ENCODE results near the gene PARP9.

Gene PARP9

DNA sequence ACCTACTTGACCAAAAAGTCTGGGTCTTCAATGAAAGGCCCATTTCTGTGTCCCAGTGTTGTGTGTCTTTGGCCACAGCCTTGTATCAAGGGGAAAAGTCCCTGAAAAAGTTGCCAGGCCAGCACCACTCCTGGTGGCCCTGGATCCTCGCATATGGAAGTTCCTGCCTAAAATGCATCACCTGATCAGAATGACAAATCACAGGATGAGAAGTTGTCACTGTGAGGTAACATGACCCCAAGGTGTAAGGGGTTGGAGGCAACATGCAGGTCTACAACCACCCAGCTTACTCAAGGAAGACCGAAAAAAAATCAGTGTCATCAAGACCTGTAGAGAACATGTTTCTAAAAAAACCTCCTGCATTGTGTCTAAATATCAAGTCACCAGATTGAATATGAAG, 39.0 kb upstream of the PARP9 start:
- Mint-ChIP-seq H3K36me3 (ENCODE audit: low read depth) (no peaks in the 10 kb centered on the region), H3K4me3 (no peak overlapping the region), H3K27ac (no peak overlapping the region), H3K4me1 (peaks cover 4% of the 10 kb centered on the region), H3K9me3 (no peaks in the 10 kb centered on the region), H3K27me3 (ENCODE audit: low read depth, poor library complexity) (peaks cover 14% of the 10 kb centered on the region)
- no peak for TF ChIP-seq CTCF (IDR thresholded peaks at IDR 0.05)
- DNase-seq: no peak

GRCh38 chr3:122602011-122602710, 38.1 kb upstream of the PARP9 start:
- no peak for TF ChIP-seq CTCF (IDR thresholded peaks at IDR 0.05)
- DNase-seq: no peak
- Mint-ChIP-seq H3K27me3 (ENCODE audit: low read depth, poor library complexity) (peaks cover 9% of the 10 kb centered on the region), H3K4me1 (peaks cover 4% of the 10 kb centered on the region), H3K9me3 (no peaks in the 10 kb centered on the region), H3K36me3 (ENCODE audit: low read depth) (no peaks in the 10 kb centered on the region), H3K27ac (no peak overlapping the region), H3K4me3 (no peak overlapping the region)

DNA sequence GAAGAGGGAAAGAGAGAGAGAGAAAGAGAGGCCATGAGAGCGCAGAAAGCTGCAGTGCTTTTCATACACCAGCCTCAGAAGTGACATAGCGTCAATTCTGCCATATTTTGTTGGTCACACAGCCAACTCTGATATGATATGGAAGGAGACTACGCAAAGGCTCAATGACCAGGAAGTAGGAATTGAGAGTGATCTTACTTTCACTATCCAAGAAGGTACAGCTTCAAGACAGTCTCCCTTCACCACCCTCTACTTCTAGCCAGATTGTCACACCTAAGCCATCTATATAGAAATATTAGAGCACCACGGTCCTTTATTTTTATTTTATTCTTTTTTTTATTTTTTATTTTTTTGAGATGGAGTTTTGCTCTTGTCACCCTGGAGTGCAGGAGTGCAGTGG, 34.5 kb upstream of the PARP9 start:
- no peaks in the 10 kb centered on the region for H3K36me3 Mint-ChIP-seq (ENCODE audit: low read depth)

GRCh38 chr3:122598151-122598550, 34.1 kb upstream of the PARP9 start:
- Mint-ChIP-seq H3K9me3 (no peaks in the 10 kb centered on the region), H3K4me3 (no peak overlapping the region)

More for the DNA sequence above, 34.5 kb upstream of the PARP9 start:
- H3K27me3 Mint-ChIP-seq (ENCODE audit: low read depth, poor library complexity): peaks cover 9% of the 10 kb centered on the region
- no peak for DNase-seq
- no peak overlapping the region for H3K27ac Mint-ChIP-seq
- TF ChIP-seq CTCF (IDR thresholded peaks at IDR 0.05): no peak
- H3K4me3 Mint-ChIP-seq: no peak overlapping the region
- H3K9me3 Mint-ChIP-seq: no peaks in the 10 kb centered on the region
- H3K4me1 Mint-ChIP-seq: no peaks in the 10 kb centered on the region

DNA sequence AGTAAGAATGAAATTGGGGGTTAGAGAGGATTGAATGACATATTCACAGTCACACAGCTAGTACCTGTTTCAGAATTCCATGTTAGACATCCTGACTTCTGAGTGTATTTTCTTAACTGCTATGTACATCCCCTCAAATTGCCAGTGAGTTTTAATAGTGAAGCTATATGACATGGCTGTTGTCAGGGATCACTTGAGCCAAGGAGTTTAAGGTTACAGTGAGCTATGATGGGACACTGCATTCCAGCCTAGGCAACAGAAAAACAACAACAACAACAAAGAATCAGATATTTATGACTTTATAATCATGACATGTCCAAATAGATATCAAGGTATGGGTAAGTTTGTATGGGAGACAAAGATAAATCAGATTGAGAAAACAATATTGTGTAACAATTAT, 29.9 kb upstream of the PARP9 start:
- no peak overlapping the region for H3K27ac Mint-ChIP-seq
- H3K36me3 Mint-ChIP-seq (ENCODE audit: low read depth): no peaks in the 10 kb centered on the region
- no peaks in the 10 kb centered on the region for H3K4me1 Mint-ChIP-seq
- no peak overlapping the region for H3K4me3 Mint-ChIP-seq
- no peak for TF ChIP-seq CTCF (IDR thresholded peaks at IDR 0.05)
- DNase-seq: no peak
- peaks cover 6% of the 10 kb centered on the region for H3K27me3 Mint-ChIP-seq (ENCODE audit: low read depth, poor library complexity)
- no peaks in the 10 kb centered on the region for H3K9me3 Mint-ChIP-seq

More at GRCh38 chr3:122598151-122598550, 34.1 kb upstream of the PARP9 start:
- H3K27me3 Mint-ChIP-seq (ENCODE audit: low read depth, poor library complexity): peaks cover 9% of the 10 kb centered on the region
- no peaks in the 10 kb centered on the region for H3K36me3 Mint-ChIP-seq (ENCODE audit: low read depth)
- H3K4me1 Mint-ChIP-seq: no peaks in the 10 kb centered on the region
- TF ChIP-seq CTCF (IDR thresholded peaks at IDR 0.05): no peak
- no peak for DNase-seq
- H3K27ac Mint-ChIP-seq: no peak overlapping the region

DNA sequence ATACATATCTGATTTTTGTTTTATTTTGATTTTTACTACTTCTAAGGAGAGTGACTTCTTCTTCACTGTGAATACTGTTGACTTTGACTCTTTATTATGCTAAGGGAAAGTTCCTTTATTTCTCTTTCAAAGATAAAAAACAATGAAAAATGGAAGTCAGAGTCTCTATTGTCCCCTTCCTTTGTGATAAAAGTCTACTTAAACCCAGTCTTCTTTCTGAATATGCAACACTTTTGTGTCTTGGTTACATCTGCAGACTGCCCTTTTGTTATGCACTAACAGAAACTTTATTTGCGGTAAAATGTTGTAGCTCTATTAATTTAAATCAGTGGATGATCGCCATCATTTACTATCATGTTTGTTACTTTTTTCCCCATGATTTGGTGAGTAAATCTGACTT, 26.5 kb upstream of the PARP9 start:
- no peak for TF ChIP-seq CTCF (IDR thresholded peaks at IDR 0.05)
- DNase-seq: no peak
- Mint-ChIP-seq H3K36me3 (ENCODE audit: low read depth) (no peaks in the 10 kb centered on the region), H3K27ac (no peak overlapping the region), H3K4me1 (no peaks in the 10 kb centered on the region), H3K9me3 (no peaks in the 10 kb centered on the region), H3K27me3 (ENCODE audit: low read depth, poor library complexity) (peaks cover 6% of the 10 kb centered on the region), H3K4me3 (no peak overlapping the region)
